ENCODE measurements around the gene FBXO42. TPM values are rescaled to one million over a fixed set of nuclear protein-coding genes. Genes with fewer than 3 reads are reported as not detected.

FBXO42 gene
- total and polyA plus RNA-seq, 2 of the 8 experiments (the other 6 are each of a cell fraction or from before 2014, with no cell fraction given), result 15.1 to 17.0 TPM

DNA sequence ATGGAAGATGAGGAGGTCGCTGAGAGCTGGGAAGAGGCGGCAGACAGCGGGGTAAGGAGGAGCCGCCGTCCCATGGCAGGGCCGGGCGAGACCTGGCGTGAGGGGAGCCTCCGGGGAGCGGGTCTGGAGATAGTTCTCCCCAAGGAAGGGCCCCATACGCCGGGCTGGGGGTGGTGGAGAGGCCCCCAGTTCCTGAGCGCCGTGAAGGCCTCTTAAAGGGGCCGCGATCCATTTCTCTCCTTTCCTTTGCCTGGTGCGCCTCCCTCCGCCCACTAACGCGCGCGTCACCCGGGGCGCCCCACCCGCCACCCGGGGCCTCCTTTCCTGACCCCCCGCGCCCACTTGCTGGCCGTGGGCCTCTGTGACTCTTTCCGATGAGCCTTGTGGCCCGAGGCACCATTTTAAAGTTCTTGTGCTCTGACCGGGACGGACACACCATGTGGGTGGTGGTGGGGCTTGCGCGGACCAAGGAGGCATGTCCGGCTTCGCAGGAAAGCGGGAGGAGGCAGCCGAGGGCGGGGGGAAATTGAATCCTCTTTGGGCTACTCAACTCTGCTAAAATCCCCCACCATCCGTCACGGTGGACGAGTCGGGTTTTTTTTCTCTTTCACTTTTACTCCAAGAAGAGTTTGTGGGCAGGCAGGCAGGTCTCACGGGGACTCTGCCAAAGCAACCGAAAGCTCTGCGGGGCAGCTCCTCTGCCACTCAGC is 15.1 kb upstream of the FBXO42 start (continued):
- TF ChIP-seq SRF (IDR thresholded peaks at IDR 0.05; ENCODE audit: low read depth, low read length), result no peak
- no peak for TF ChIP-seq CTBP2 (IDR thresholded peaks at IDR 0.05; ENCODE audit: borderline replicate concordance, insufficient read depth, insufficient read length, low read length)
- peak; percentile 22; the same call in 1 of the 2 replicates for TF ChIP-seq SP4 (IDR thresholded peaks at IDR 0.05; ENCODE audit: low read length)
- TF ChIP-seq, protein P1, sequence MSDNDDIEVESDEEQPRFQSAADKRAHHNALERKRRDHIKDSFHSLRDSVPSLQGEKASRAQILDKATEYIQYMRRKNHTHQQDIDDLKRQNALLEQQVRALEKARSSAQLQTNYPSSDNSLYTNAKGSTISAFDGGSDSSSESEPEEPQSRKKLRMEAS (IDR thresholded peaks at IDR 0.05), result peak; percentile 77
- TF ChIP-seq CBX5 (IDR thresholded peaks at IDR 0.05; ENCODE audit: low read depth, low read length), result no peak
- TF ChIP-seq ASH2L (IDR thresholded peaks at IDR 0.05; ENCODE audit: low read length), result peak; percentile 76
- no peak for TF ChIP-seq CBX8 (IDR thresholded peaks at IDR 0.05; ENCODE audit: borderline replicate concordance, low read depth, low read length)
- TF ChIP-seq, protein P2, sequence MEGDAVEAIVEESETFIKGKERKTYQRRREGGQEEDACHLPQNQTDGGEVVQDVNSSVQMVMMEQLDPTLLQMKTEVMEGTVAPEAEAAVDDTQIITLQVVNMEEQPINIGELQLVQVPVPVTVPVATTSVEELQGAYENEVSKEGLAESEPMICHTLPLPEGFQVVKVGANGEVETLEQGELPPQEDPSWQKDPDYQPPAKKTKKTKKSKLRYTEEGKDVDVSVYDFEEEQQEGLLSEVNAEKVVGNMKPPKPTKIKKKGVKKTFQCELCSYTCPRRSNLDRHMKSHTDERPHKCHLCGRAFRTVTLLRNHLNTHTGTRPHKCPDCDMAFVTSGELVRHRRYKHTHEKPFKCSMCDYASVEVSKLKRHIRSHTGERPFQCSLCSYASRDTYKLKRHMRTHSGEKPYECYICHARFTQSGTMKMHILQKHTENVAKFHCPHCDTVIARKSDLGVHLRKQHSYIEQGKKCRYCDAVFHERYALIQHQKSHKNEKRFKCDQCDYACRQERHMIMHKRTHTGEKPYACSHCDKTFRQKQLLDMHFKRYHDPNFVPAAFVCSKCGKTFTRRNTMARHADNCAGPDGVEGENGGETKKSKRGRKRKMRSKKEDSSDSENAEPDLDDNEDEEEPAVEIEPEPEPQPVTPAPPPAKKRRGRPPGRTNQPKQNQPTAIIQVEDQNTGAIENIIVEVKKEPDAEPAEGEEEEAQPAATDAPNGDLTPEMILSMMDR (IDR thresholded peaks at IDR 0.05; ENCODE audit: control extremely low read depth in 1 of 3, insufficient read depth in 1 of 3, low read depth in 1 of 3, low read length in 3 of 3), result no peak
- no peak for TF ChIP-seq E2F6 (IDR thresholded peaks at IDR 0.05)
- no peak for TF ChIP-seq TEAD4 (IDR thresholded peaks at IDR 0.05; ENCODE audit: low read depth, low read length)
- TF ChIP-seq ATF2 (IDR thresholded peaks at IDR 0.05; ENCODE audit: low read length), result no peak
- TF ChIP-seq EZH2 (IDR thresholded peaks at IDR 0.05; ENCODE audit: low read depth, low read length, severe bottlenecking), result no peak
- peak; percentile 75 to 79 for TF ChIP-seq POLR2A (IDR thresholded peaks at IDR 0.05; ENCODE audit: control extremely low read depth in 1 of 2, low read depth in 2 of 2, low read length in 2 of 2)
- no peak for TF ChIP-seq USF2 (IDR thresholded peaks at IDR 0.05; ENCODE audit: low read length)
- no peak for TF ChIP-seq SIRT6 (IDR thresholded peaks at IDR 0.05; ENCODE audit: low read length)
- TF ChIP-seq SIN3A (conservative IDR thresholded peaks at IDR 0.05 in 1 of 2, IDR thresholded peaks at IDR 0.05 in 1 of 2; ENCODE audit: low read depth in 1 of 2, low read length in 2 of 2), result 0 out of 4 replicates have a peak, but pooled peaks of 1 of the 2 experiments have one; percentile 6
- no peak for TF ChIP-seq RFX5 (IDR thresholded peaks at IDR 0.05; ENCODE audit: borderline replicate concordance, low read depth, low read length)
